Endothelial cell of umbilical vein (primary cell): ENCODE data around the gene DIABLO. TPM values are rescaled to one million over a fixed set of nuclear protein-coding genes. Genes with fewer than 3 reads are reported as not detected.

ENCODE experiments used
- BruUV-seq: library from RNA; stranded (reverse); fragments of 400-500 nt; replicated peaks from 2 replicates; lab custom pipeline; 2021; lab: Mats Ljungman, UMichigan
- CTCF ChIA-PET: fragments of 300-600, 350-600 bp; sonication (Branson Sonifier 250); formaldehyde crosslinking; loops from one replicate; lab custom pipeline; 2021; ENCODE audit warnings: antibody characterized with exemption, inconsistent platforms; lab: Charles Lee
- POLR2A ChIA-PET: fragments of 300-600, 350-600 bp; sonication (Branson Sonifier 250); formaldehyde crosslinking; loops from one replicate; lab custom pipeline; 2021; ENCODE audit warnings: antibody characterized with exemption, inconsistent platforms; lab: Charles Lee
- DNase-seq: peaks from one replicate; pipeline ENCODE4 v3.0.0-alpha.2; 2011; ENCODE audit warnings: low read depth, low spot score
- FAIRE-seq: peaks from 2 replicates; lab custom pipeline; 2011; peaks lifted over from hg19 to GRCh38; lab: Jason Lieb, UNC
- H2AFZ ChIP-seq: 2 replicates; pipeline ENCODE4 v1.6.0; 2012; ENCODE audit warnings: low read depth, low read length, control low read depth, inconsistent platforms
- H3K27ac ChIP-seq: 2 replicates; pipeline ENCODE4 v1.5.1; 2011; ENCODE audit warnings: low read depth, mild to moderate bottlenecking, control low read depth, low read length, moderate library complexity; ENCODE audit not compliant: insufficient read depth
- H3K27me3 ChIP-seq, 2 experiments: 2 replicates each; pipeline versions ENCODE4 v1.6.0 to v1.6.1; 2011; ENCODE audit warnings: low read length in 2 of 2, mixed read lengths in 1 of 2; ENCODE audit not compliant: control insufficient read depth in 2 of 2, insufficient read depth in 2 of 2
- H3K36me3 ChIP-seq, 2 experiments: 2 replicates in 1 of 2; 3 replicates in 1 of 2; pipeline ENCODE4 v1.5.1; 2011; ENCODE audit warnings: low read length in 2 of 2, mild to moderate bottlenecking in 1 of 2, moderate library complexity in 1 of 2; ENCODE audit not compliant: control insufficient read depth in 2 of 2, insufficient read depth in 2 of 2; ENCODE audit errors: extremely low read depth in 1 of 2
- H3K4me1 ChIP-seq: 3 replicates; pipeline ENCODE4 v1.5.1; 2011; ENCODE audit warnings: mild to moderate bottlenecking, low read length; ENCODE audit not compliant: control insufficient read depth, insufficient read depth; ENCODE audit errors: extremely low read depth
- H3K4me2 ChIP-seq: 2 replicates; pipeline ENCODE4 v1.6.1; 2011; ENCODE audit warnings: low read length, control low read depth, mixed read lengths; ENCODE audit not compliant: insufficient read depth
- H3K4me3 ChIP-seq, 3 experiments: fragments of 200-600 bp in 1 of 3; sonication (generic), shearing (Covaris generic) in 1 of 3; replicated peaks in 1 of 3; 2 replicates each; pipeline ENCODE4 v1.5.1; 2011 to 2016; ENCODE audit warnings: control low read depth in 3 of 3, low read length in 3 of 3, mild to moderate bottlenecking in 2 of 3, inconsistent platforms in 1 of 3, low read depth in 1 of 3, moderate library complexity in 1 of 3; ENCODE audit not compliant: insufficient read depth in 1 of 3
- H3K79me2 ChIP-seq: 2 replicates; pipeline ENCODE4 v1.6.0; 2012; ENCODE audit warnings: low read length, inconsistent platforms; ENCODE audit not compliant: control insufficient read depth, insufficient read depth
- H3K9ac ChIP-seq: replicated peaks from 2 replicates; pipeline ENCODE3; 2011; ENCODE audit warnings: low read length, control low read depth; ENCODE audit not compliant: insufficient read depth; ENCODE audit errors: extremely low read depth
- H3K9me1 ChIP-seq: replicated peaks from 3 replicates; pipeline ENCODE4 v1.6.0; 2011; ENCODE audit warnings: mild to moderate bottlenecking, low read length; ENCODE audit not compliant: control insufficient read depth, insufficient read depth; ENCODE audit errors: extremely low read depth
- H3K9me3 ChIP-seq: replicated peaks from 2 replicates; pipeline ENCODE4 v1.5.1; 2012; ENCODE audit warnings: low read length, inconsistent platforms; ENCODE audit not compliant: control insufficient read depth, insufficient read depth
- H4K20me1 ChIP-seq: replicated peaks from 2 replicates; pipeline ENCODE3; 2011; ENCODE audit warnings: mild to moderate bottlenecking, low read length; ENCODE audit not compliant: control insufficient read depth, insufficient read depth; ENCODE audit errors: extremely low read depth
- EZH2 ChIP-seq: IDR thresholded peaks from 2 replicates; pipeline ENCODE4 v1.6.1; 2012; ENCODE audit warnings: borderline replicate concordance, low read depth, mild to moderate bottlenecking, moderate library complexity, low read length, inconsistent platforms; ENCODE audit not compliant: severe bottlenecking
- FOS ChIP-seq: IDR thresholded peaks from 2 replicates; pipeline ENCODE4 v1.6.1; 2011; ENCODE audit warnings: mild to moderate bottlenecking, low read length, moderate library complexity, borderline replicate concordance; ENCODE audit not compliant: insufficient read depth
- GATA2 ChIP-seq: IDR thresholded peaks from 2 replicates; pipeline ENCODE4 v1.7.0; 2011; ENCODE audit warnings: low read depth, mild to moderate bottlenecking, moderate library complexity, mixed read lengths, low read length; ENCODE audit not compliant: insufficient read length, insufficient read depth
- JUN ChIP-seq: IDR thresholded peaks from 2 replicates; pipeline ENCODE4 v1.6.1; 2011; ENCODE audit warnings: borderline replicate concordance, low read depth; ENCODE audit not compliant: insufficient read length, insufficient read depth
- MYC ChIP-seq: IDR thresholded peaks from one replicate; pipeline ENCODE4 v1.6.1; 2011; ENCODE audit warnings: mild to moderate bottlenecking, low read depth, low read length
- POLR2A ChIP-seq: IDR thresholded peaks from 2 replicates; pipeline ENCODE4 v1.6.1; 2012; ENCODE audit warnings: low read depth, mild to moderate bottlenecking, control low read depth, low read length
- POLR2AphosphoS5 ChIP-seq: IDR thresholded peaks from 2 replicates; pipeline ENCODE4 v1.6.1; 2012; ENCODE audit warnings: low read depth, mild to moderate bottlenecking, control low read depth, low read length, moderate library complexity; ENCODE audit not compliant: insufficient read depth
- dilution Hi-C: fragments of 300-500 bp; cut with MboI; formaldehyde crosslinking; loops from one replicate; pipeline ENCODE4 v1.15.0; 2019; ENCODE audit warnings: low sequenced_read_pairs; ENCODE audit not compliant: extremely low pct_ligation_motif_present
- intact Hi-C: fragments of 100-400 bp; cut with micrococcal nuclease; formaldehyde crosslinking; loops from one replicate; pipeline ENCODE4 v1.10.0; 2022
- polyA plus RNA-seq, 4 experiments: library from polyadenylated mRNA; depleted of rRNA in 3 of 4; stranded (reverse) in 3 of 4; unstranded in 1 of 4; fragments of >200 nt; gene quantifications; 2 replicates each; pipeline versions ENCODE4 v1.2.1 to v1.2.3, GENCODE V29; 2011 to 2012; ENCODE audit warnings: missing spikeins in 1 of 4
- total RNA-seq: library from RNA; stranded (reverse); gene quantifications from 2 replicates; pipeline ENCODE4 v1.2.3, GENCODE V29; 2021
- TF ChIP-seq, protein P1 (sequence below), 2 donors: IDR thresholded peaks; 1 replicate in 1 of 2; 2 replicates in 1 of 2; pipeline ENCODE4 v1.5.1; 2011; ENCODE audit warnings: low read length in 2 of 2, mild to moderate bottlenecking in 2 of 2, moderate library complexity in 2 of 2, control low read depth in 1 of 2, inconsistent platforms in 1 of 2, low read depth in 1 of 2; ENCODE audit not compliant: insufficient read depth in 1 of 2; ENCODE audit errors: extremely low read depth in 1 of 2
- TF ChIP-seq, protein P2 (sequence below): IDR thresholded peaks from 2 replicates; pipeline ENCODE4 v1.6.1; 2011; ENCODE audit not compliant: insufficient read depth, insufficient read length

The DIABLO gene
- total and polyA plus RNA-seq, 2 donors (not counting 3 experiments of a cell fraction or from before 2014, with no cell fraction given) = 49.9 to 55.4 TPM

DNA sequence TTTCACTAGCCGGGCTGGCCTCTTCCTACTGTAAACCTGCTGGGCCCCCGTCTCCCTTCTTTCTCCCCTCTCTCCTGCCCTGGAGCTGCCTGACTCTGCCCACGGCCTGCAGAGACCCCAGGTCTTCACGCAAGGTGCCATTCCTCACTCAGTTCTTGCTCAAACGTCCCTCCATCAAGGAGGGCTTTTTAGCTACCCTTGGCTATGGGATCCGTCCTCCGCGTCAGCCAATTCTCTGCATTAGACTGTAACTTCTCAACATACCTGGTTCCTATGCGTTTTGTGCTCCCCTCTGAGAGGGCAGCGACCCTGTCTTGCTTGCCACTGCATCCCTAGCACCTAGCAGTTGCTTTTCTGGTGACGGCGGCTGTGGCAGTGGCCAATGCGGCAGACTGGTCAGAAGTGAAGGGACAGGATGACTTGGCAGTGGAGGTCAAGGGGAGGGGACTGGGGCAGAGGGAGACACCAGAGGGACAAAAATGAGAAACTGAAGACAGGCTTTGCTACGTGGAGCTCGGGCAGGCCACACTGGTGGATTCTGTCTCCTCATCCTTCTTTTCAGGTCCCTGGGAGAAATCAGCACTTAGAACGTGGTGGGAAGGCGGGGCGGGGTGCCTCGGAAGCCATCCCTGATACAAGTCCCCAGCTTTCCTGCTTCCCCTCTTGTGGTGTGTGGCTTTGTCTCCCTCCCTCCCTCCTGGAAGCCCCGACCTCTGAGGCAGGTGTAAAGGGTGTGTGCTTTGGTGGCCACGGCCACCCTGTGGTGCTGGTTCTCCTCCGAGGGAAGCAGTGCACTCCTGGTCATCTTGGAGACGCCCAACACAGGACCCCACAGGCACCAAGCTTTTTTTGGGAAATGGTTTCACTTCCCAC lies 20.6 kb downstream of the DIABLO start:
- no TSS peak for BruUV-seq
- Histone ChIP-seq H4K20me1 (no peaks in the 10 kb centered on the region), H3K4me2 (no peak overlapping the region), H3K4me3 (no peak overlapping the region), H2AFZ (no peak overlapping the region), H3K79me2 (no peaks in the 10 kb centered on the region), H3K4me1 (peaks cover 8% of the 10 kb centered on the region), H3K36me3 (peaks cover 10 to 11% of the 10 kb centered on the region in 2 experiments), H3K27ac (no peak overlapping the region), H3K27me3 (peaks cover 9 to 18% of the 10 kb centered on the region in 2 experiments), H3K9me1 (no peaks in the 10 kb centered on the region), H3K9ac (no peak overlapping the region), H3K9me3 (no peaks in the 10 kb centered on the region)
- FAIRE-seq (no peak), DNase-seq (no peak)
- dilution Hi-C loops (no loop called here), intact Hi-C loops (no loop called here)
- POLR2A ChIA-PET = interaction anchor here (1.0 kb wide), 1 partner anchor 11 kb away, joined by 3 read pairs; no protein-coding TSS in a partner anchor
- no peak for TF ChIP-seq FOS
- no peak for TF ChIP-seq EZH2
- no peak for TF ChIP-seq POLR2AphosphoS5
- no peak for TF ChIP-seq GATA2
- no peak for TF ChIP-seq MYC
- TF ChIP-seq, protein P1, sequence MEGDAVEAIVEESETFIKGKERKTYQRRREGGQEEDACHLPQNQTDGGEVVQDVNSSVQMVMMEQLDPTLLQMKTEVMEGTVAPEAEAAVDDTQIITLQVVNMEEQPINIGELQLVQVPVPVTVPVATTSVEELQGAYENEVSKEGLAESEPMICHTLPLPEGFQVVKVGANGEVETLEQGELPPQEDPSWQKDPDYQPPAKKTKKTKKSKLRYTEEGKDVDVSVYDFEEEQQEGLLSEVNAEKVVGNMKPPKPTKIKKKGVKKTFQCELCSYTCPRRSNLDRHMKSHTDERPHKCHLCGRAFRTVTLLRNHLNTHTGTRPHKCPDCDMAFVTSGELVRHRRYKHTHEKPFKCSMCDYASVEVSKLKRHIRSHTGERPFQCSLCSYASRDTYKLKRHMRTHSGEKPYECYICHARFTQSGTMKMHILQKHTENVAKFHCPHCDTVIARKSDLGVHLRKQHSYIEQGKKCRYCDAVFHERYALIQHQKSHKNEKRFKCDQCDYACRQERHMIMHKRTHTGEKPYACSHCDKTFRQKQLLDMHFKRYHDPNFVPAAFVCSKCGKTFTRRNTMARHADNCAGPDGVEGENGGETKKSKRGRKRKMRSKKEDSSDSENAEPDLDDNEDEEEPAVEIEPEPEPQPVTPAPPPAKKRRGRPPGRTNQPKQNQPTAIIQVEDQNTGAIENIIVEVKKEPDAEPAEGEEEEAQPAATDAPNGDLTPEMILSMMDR (IDR thresholded peaks at IDR 0.05; ENCODE audit: extremely low read depth in 1 of 2, insufficient read depth in 1 of 2, low read depth in 1 of 2, low read length in 2 of 2) = no peak
- TF ChIP-seq, protein P2, sequence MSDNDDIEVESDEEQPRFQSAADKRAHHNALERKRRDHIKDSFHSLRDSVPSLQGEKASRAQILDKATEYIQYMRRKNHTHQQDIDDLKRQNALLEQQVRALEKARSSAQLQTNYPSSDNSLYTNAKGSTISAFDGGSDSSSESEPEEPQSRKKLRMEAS = no peak
- no peak for TF ChIP-seq POLR2A
- TF ChIP-seq JUN = no peak
- CTCF ChIA-PET = interaction anchor here (0.6 to 1.7 kb wide), 6 partner anchors 15 to 167 kb away, joined by 3 to 5 read pairs (median 4); partner anchors contain the start of gene LRRC43
